NCI-H1694 treated with DMSO at 0.1 percent for 48 hours (cell line): ENCODE measurements around the gene BCL2A1.
"Not testable (repeated sequence)": the region's sequence is repeated elsewhere in the genome, so short reads cannot be mapped to it uniquely, and the experiment has no call there.

ENCODE experiments used
- DNase-seq: peaks from one replicate; lab custom pipeline; 2025; lab: John Stamatoyannopoulos, UW

BCL2A1 gene

DNA sequence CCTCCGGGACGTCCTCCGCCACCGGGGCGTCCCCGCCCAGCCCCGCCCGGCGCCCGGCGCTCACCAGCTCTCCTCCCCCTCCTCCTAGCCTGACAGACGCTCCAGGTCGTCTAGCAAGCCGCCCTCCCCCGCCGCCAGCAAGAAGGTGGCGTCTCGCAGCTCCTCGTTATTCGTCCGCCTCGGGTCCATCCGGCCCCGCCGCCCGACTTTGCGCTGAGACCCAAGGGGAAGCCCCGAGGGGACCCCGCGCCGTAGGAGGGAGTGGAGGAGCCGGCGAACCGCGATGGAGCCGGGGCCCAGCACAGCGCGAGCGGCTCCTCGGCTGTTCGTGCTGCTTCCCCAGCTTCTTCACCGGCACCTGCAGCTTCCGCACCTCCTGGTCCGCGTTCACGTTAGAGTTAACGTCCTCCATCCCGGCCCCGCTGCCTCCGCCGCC is 47.9 kb downstream of the BCL2A1 start:
- no peak for DNase-seq

DNA sequence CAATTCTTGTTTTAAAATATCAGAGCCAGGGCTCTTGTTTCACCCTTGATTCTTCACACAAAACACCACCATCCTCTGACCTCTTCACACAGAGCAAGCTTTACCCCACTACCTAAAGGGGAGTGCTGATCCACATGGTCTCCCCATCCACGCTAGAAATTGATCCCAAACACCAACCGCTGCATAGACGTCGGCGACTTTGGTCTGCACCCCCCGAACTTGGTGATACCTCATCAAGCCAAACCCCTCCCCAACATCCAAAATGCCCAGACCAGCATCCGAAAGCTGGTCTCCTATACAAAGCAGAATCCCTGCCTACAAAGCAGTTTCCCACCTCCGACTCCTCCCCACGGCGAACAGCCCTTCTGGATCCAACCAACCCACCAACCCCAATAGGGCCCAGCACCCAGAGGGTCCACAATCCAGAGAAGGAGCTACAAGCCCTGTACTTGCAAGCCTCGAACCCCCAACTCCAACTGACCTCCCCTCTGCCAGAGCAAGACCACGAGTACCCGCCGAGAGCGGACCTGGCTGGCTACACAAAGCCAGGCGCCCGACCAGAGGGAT is 48.4 kb downstream of the BCL2A1 start:
- no peak for DNase-seq

DNA sequence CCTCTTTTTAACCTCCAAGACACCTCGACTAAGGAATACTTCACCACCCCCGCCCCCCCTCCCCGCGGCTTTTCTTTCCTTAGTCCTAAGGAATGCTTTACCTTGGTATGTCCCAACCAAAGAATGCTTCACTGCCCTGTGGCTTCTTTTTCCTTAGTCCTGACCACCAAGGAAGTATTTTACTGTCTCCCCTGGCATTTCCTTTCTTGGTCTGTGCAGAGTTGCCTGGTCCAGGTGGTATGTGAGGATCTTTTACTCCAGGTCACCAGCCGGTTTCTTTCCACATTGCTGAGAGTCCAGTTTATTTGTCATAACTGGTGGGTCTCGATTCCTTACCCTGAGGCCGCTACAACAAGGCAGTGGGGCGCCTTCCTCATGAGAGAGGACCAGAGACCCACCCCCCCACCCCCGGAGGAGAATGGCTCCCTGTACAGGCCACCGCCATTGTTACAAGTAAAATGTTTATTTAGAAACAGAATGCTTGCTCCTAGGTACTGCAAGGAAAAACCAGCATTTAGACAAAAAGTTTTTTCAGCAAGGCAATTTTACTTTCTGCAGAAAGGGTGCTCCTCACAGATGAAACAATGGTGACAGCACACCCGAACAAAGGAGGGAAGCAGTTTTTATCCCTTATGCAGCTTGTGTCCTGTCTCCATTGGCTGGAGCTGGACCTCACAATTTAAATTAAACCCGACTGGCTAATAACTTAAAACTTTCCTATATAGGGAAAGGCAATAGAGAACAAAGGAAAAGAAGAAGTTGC is 51.1 kb downstream of the BCL2A1 start:
- no peak for DNase-seq

DNA sequence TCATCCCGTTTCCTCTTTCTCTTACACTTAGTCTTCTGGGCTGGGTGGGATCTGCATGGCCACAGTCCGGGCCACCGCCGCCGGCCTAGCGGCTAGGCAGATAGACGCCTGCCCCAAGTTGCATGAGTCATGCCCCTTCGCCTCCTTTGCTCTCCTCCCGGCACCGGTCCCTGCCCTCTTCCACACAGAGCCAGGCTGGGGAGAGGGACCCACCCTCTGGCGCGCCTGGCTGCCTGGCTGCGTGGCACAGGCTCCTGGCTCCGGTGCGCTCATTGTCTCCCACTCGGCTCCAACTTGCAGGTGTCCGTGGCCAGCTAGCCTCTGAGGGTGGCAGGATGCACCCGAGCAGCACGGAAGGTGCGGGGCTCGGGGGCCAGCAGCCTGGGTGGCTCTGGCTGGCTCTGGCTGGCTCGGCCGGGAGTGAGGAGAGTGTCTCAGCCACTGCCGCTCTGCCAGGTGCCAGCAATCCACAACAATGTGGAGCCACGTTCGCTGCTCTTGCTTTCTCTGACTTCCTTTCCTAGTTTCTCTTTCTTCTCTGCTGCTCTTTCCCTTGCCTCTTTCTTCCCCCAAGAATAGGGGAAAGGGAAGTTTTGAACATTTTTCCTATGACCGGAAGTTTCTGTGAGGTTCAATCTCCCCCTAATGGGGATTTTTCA is 51.8 kb downstream of the BCL2A1 start:
- no peak for DNase-seq

DNA sequence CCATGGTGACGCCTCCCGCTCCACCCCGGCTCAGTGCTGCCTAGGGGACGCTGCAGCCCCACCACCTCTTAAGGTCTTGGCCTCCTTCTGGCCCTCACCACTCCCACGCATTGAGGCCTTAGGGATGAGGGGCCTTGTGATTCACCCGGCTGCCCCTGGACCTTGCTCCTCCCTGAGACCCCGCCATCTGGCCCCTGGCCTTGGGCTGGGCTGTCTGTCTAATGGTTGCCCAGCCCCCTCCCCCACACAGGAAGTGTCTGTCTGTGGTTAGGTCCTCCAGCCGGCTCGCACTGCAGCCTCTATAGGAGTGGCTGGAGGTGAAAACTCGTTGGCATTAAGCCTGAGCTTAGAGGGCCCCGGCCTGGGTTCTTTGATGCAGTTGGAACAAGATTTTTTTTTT is 52.7 kb downstream of the BCL2A1 start:
- DNase-seq, result no peak

DNA sequence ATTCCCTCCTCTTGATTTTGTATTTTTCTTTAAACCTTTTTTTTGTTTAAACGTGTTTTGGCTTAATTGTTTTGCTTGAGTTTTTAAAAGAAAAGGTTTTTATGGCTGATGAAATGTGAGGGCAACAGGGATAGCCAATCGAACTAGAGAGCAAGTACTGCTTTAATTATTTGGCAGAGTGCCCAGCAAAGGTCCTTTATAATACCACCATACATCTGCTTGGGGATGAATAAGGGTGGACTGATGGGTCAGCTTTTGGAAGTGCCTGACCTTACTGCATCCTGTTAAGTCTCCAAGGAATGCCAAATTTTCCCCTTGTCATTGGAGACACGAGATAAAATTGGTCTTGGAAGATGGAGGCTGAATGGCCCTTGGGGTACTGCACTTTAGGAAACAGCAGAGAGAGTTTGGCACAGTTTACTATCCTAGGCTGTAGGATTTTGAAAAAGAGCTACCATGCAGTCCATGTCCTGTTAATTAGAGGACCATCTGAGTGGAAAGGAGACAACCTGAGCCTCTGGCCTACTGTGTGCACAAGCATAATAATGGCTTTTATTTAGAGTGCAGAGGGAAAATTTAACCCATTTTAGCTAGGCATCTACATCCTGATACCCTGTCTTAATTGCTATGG is 54.4 kb downstream of the BCL2A1 start:
- DNase-seq, result no peak

DNA sequence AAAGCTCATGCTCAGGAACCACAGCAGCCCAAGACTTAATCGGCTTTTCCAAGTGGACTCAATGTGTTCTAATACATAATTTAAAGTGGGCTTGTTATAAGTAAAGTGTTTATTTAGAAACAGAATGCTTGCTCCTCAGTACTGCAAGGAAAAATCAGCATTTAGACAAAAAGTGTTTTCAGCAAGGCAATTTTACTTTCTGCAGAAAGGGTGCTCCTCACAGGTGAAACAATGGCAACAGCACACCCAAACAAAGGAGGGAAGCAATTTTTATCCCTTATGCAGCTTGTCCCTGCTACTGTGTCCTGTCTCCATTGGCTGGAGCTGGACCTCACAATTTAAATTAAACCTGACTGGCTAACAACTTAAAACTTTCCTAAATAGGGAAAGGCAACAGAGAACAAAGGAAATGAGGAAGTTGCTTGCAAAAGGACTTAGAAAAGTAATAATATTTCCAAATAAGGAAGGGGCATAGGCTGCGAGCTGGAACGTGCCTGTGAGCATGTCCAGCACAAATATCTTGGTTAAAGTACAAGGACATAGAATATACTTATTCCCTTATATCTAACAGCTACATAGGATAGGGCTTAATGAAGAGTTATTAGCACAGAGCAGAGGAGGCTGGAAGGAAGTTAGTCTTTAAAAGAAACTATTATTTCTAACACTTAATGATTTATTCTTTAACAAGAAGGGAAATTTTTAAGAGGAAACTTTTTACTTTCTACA is 55.1 kb downstream of the BCL2A1 start:
- DNase-seq, result not testable (repeated sequence)

DNA sequence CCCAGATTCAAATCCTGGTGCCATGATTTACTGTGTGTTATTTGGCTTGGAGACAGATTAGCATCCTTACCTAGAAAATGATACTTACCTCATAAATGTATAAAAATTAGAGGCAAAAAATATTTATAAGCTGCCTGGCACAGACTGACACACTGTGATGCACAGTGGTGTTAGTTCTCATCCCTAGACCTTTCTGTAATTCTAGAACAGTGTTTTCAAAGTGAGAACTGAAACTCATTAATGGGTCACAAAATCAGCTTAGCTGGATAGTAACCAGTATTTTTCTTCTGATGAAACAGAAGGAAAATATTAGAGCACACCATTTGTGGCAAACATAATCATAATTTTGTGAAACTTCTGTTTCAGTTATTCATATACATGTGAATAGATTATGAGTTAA is 56.3 kb downstream of the BCL2A1 start:
- no peak for DNase-seq
